Measurements from ENCODE around the gene GPHN. TPM values are rescaled to one million over a fixed set of nuclear protein-coding genes. Genes with fewer than 3 reads are reported as not detected.

The GPHN gene
- total and polyA plus RNA-seq, 2 of the 8 experiments (the other 6 are each of a cell fraction or from before 2014, with no cell fraction given), result 6.0 to 16.0 TPM

GRCh38 chr14:66624336-66624937 lies 116.5 kb downstream of the GPHN start (continued):
- TF ChIP-seq ATF2 (IDR thresholded peaks at IDR 0.05; ENCODE audit: low read length) (no peak), CBX8 (IDR thresholded peaks at IDR 0.05; ENCODE audit: borderline replicate concordance, low read depth, low read length) (no peak)

Data from H1 (cell line).